SK-N-MC (cell line): ENCODE measurements around the gene MTFR1L.

ENCODE experiments used
- EZH2 ChIP-seq: fragments of 200-600 bp; sonication (generic); IDR thresholded peaks from one replicate; pipeline ENCODE4 v1.6.1; 2017; ENCODE audit warnings: antibody characterized with exemption
- FOXP2 ChIP-seq: optimal IDR thresholded peaks from 2 replicates; pipeline ENCODE3; 2011; ENCODE audit warnings: mild to moderate bottlenecking, moderate library complexity; ENCODE audit not compliant: insufficient read depth; ENCODE audit errors: extremely low read length, control extremely low read depth
- POLR2AphosphoS5 ChIP-seq: IDR thresholded peaks from 2 replicates; pipeline ENCODE4 v1.6.1; 2012; ENCODE audit warnings: mild to moderate bottlenecking, low read depth, low read length, borderline replicate concordance

DNA sequence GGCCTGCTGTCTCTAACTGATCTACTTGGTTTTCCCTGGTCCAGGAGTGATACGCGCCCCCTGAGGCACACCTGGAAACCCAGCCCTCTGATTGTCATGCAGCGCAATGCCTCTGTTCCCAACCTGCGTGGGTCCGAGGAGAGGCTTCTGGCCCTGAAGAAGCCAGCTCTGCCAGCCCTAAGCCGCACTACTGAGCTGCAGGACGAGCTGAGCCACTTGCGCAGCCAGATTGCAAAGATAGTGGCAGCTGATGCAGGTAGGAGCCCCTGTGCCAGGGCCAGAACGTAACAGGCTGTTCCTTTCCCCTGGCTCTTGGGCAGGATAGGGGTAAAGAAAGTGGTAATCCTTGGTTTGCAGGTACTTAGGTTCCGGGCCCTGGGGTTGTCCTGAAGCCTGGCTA lies 6.8 kb downstream of the MTFR1L start:
- TF ChIP-seq POLR2AphosphoS5 (no peak), EZH2 (no peak), FOXP2 (no peak)
